Activated T-cell treated with anti-CD3 and anti-CD28 coated beads for 1 hour (primary cell): ENCODE data around the gene OR4C45.
"Not testable (repeated sequence)": the region's sequence is repeated elsewhere in the genome, so short reads cannot be mapped to it uniquely, and the experiment has no call there.

Experiments
- DNase-seq: peaks from one replicate; pipeline ENCODE4 v3.0.0-alpha.2; 2020; ENCODE audit warnings: low read depth

OR4C45 gene

DNA sequence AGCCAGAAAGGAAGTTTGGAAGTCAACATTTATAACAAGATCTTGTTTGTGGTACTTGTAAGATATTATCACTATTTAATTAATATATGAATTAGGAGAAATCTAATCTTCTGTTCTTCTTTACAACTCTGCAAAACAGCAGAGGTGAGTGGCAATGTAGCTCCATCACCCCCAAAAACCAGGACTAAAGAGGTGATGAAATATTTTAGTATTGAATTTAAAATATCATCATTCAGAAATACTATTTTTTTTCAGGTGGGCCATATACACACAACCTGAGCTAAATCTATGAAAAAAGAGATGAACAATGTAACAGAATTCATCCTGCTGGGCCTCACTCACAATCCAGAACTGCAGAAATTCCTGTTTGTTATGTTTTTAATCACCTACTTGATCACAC is at the start of gene OR4C45:
Gene OR4C45, plus strand, starts transcription at position 301 of the 400 bp plus-strand sequence.
- no peak for DNase-seq

GRCh38 chr11:49995565-49995964 is 37.1 kb upstream of the OR4C45 start:
- no peak for DNase-seq

- no peak for DNase-seq
These were observed 2.5 kb upstream of the OR4C45 start for GRCh38 chr11:50030193-50030592.

- not testable (repeated sequence) for DNase-seq
These were observed 3.6 kb downstream of the OR4C45 start for GRCh38 chr11:50036239-50036638.

DNA sequence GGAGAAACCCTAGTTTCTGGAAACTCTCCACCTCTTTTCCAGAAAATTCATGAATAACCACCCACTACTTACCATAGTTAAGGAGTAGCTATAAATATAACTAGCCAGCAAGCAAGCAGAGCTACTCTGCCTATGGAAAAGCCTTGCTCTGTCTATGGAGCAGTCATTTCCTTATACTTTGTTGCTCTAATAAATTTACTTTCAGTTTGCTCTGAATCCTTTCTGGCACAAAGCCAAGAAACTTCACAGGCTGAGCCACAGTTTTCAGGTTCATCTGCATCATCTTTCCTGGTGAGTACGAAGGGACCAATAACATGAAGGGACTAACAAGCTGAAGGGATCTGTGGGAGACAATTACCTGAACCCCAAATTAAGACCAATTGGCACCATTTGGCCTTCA is 4.6 kb downstream of the OR4C45 start:
- DNase-seq = no peak

DNA sequence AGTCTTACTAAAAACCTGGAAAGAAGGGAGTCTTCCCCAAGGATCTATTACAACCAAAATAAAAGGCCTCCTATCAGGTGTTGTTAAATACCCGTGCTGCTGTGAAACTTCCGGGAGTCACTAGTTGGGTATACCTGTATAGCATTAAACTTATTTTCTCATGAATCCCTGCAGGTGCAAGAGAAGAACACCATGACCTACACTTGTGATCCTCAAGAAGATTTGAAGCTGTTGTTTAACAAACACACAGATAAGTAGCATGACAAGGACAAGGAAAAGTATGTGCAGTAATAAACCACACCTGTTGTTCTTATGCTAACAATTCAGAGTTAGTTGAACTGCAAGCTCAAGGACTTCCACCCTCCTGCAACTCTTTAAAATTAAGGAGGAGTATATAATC is 12.0 kb downstream of the OR4C45 start:
- no peak for DNase-seq

GRCh38 chr11:50063056-50063455 is 30.4 kb downstream of the OR4C45 start:
- not testable (repeated sequence) for DNase-seq

- DNase-seq = no peak
These were observed 37.7 kb downstream of the OR4C45 start for GRCh38 chr11:50070389-50070788.

DNA sequence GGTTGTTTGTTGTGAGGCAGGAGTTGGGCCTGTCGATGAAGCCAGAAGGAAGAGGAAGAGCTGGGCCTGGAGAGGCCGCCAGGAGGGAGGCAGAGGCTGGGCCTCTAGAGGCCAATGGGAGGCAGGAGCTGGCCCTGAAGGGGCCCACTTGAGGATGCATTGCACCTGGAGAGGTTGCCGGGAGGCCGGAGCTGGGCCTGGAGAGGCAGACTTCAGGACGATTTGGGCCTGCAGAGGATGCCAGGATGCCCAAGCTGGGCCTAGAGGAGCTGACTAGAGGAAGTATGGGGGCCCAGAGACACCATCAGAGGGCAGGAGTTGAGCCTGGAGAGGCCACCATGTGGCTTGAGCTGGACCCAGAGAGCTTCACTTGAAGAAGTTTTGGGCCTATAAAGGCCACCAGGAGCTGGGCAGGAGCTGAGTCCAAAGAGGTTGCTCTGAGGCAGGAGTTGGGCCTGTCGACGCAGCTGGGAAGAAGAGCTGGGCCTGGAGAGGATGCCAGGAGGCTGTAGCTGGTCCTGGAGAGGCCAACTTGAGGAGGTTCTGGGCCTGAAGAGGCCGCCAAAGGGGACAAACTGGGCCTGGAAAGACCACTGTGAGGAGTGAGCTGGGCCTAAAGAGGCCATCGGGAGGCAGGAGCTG is 39.0 kb downstream of the OR4C45 start:
- DNase-seq = no peak

DNA sequence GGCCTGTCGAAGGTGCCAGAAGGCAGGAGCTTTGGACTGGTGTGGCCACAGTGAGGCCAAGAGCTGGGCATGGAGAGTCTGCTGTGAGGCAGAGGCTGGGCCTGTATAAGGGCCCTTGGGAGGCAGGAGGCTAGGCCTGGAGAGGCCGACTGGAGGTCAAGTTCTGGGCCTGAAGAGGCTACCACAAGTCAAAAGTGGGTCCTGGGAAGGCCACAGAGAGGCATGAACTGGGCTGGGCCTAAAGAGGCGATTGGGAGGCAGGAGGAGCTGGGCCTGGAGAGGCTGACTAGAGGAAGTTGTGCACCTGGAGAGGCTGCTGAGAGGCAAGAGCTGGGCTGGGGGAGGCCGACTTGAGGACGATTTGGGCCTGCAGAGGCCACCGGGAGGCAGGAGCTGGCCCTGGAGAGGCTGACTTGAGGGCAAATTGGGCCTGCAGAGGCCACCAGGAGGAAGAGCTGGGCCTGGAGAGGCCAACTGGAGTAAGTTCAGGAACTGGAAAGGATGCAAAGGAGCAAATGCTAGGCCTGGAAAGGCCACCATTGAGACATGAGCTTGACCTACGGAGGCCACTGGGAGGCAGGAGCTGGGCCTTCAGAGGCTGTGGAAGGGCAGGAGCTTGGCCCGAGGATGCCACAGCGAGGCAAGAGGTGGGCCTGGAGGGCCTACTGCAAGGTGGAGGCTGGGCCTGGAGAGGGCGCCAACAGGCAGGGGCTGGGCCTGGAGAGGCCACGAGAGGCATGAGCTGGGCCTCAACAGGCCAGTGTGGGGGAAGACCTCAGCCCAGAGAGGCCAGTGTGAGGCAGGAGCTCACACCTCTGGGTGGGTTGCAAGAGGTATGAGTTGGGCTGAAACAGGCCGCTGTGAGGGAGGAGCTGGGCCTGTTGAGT is 39.8 kb downstream of the OR4C45 start:
- no peak for DNase-seq

DNA sequence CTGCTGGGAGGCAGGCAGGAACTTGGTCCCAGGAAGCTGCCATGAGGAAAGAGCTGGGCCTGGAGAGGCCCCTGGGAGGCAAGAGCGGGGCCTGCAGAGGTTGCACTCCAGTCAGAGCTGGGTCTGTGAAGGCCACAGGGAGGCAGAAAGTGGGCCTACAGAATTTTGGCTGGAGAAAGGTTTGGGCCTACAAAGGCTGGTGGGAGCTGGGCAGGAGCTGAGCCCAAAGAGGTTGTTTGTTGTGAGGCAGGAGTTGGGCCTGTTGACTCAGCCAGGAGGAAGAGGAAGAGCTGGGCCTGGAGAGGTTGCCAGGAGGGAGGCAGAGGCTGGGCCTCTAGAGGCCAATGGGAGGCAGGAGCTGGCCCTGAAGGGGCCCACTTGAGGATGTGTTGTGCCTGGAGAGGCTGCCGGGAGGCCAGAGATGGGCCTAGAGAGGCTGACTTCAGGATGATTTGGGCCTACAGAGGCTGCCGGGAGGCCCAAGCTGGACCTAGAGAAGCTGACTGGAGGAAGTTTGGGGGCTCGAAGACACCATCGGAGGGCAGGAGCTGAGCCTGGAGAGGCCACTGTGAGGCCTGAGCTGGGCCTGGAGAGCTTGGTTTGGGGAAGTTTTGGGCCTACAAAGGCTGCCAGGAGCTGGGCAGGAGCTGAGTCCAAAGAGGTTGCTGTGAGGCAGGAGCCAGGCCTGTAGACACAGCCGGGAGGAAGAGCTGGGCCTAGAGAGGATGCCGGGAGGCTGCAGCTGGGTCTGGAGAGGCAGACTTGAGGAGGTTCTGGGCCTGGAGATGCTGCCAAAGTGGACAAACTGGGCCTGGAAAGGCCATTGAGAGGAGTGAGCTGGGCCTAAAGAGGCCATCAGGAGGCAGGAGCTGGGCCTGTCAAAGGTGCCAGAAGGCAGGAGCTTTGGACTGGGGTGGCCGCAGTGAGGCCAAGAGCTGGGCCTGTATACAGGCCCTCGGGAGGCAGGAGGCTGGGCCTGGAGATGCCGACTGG is 40.7 kb downstream of the OR4C45 start:
- DNase-seq = no peak

- DNase-seq = no peak
These were observed 41.5 kb downstream of the OR4C45 start for GRCh38 chr11:50074161-50074560.

- DNase-seq = no peak
These were observed 43.2 kb downstream of the OR4C45 start for GRCh38 chr11:50075856-50076255.

DNA sequence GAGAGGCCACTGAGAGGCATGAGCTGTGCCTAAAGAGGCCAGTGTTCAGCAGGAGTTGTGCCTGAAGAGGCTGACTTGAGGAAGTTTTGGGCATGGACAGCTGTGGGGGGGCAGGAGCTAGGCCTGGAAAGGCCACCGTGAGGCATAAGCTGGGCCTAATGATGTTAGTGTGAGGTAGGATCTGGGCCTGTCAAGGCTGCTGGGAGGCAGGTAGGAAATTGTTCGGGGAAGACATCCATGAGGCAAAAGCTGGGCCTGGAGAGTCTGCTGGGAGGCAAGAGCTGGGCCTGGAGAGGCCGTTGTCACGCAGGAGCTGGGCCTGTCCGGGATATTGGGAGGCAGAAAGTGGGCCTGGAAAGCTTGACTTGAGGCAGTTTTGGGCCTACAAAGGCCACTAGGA is 44.9 kb downstream of the OR4C45 start:
- DNase-seq = no peak

DNA sequence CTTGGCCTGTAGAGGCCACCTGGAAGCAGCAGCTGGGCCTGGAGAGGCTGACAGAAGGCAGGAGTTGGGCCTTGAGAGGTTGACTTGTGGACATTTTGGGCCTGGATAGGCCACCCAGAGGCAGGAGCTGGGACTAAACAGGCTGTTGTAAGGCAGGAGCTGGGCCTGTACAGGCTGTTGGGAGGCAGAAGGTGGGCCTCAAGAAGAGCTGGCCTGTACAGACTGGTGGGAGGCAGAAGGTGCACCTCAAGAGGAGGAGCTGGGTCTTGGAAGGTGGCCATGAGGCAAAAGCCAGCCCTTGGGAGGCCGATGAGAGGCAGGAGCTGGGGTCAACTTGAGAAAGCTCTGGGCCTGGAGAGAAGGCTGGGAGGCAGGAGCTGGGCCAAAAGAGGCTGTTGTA is 45.3 kb downstream of the OR4C45 start:
- no peak for DNase-seq

DNA sequence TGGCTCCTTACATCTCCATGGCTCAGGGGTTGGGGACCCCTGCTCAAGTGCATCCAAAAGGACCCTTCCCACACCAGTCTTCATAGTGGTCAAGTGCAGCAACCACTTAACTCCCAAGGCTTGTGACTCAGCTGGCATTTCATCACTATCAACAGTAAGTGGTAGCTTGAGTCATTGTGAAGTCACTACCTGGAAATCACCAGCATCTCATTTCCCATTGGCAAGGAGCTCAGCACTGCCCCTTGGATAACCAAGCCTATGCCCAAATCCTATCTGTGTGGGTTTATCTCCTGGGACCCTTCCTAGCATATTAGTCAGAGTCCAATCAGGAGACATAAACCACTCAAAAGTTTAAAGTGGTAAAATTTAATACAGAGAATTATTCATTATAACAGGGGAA is 46.3 kb downstream of the OR4C45 start:
- not testable (repeated sequence) for DNase-seq

- no peak for DNase-seq
These were observed 47.6 kb downstream of the OR4C45 start for GRCh38 chr11:50080256-50080655.
